OCI-LY7 (cell line): ENCODE results near the gene ZC3HAV1L. TPM values are rescaled to one million over a fixed set of nuclear protein-coding genes. Genes with fewer than 3 reads are reported as not detected.

Experiments used
- BruUV-seq: library from RNA; stranded (reverse); fragments of 400-500 nt; replicated peaks from 2 replicates; lab custom pipeline; 2021; lab: Mats Ljungman, UMichigan
- CTCF ChIA-PET: fragments of 300-600 bp; sonication (Branson Sonifier 250); formaldehyde crosslinking; loops from one replicate; lab custom pipeline; 2022; ENCODE audit warnings: antibody characterized with exemption; ENCODE audit not compliant: unreplicated experiment; lab: Charles Lee
- POLR2A ChIA-PET: fragments of 300-600 bp; sonication (Branson Sonifier 250); formaldehyde crosslinking; loops from one replicate; lab custom pipeline; 2022; ENCODE audit warnings: antibody characterized with exemption; lab: Charles Lee
- DNase-seq: peaks from one replicate; pipeline ENCODE4 v3.0.0-alpha.2; 2015; ENCODE audit warnings: low spot score
- H2AFZ ChIP-seq: fragments of 200-600 bp; sonication (generic), shearing (Covaris generic); 2 replicates; pipeline ENCODE4 v1.6.1; 2014; ENCODE audit warnings: mild to moderate bottlenecking, antibody characterized with exemption, low read length, moderate library complexity
- H3K27ac ChIP-seq: fragments of 200-600 bp; sonication (generic); 2 replicates; pipeline ENCODE4 v1.5.1; 2014; ENCODE audit warnings: mixed run types, low read depth, mild to moderate bottlenecking, moderate library complexity, low read length, inconsistent platforms; ENCODE audit not compliant: poor library complexity, severe bottlenecking
- H3K36me3 ChIP-seq: fragments of 200-600 bp; sonication (generic); 2 replicates; pipeline ENCODE4 v1.6.1; 2014; ENCODE audit warnings: mild to moderate bottlenecking, antibody characterized with exemption, low read length, moderate library complexity, mixed read lengths; ENCODE audit not compliant: insufficient read depth
- H3K4me1 ChIP-seq: fragments of 200-600 bp; sonication (generic); 2 replicates; pipeline ENCODE4 v1.5.1; 2014; ENCODE audit warnings: mild to moderate bottlenecking, low read length; ENCODE audit not compliant: insufficient read depth, poor library complexity, severe bottlenecking
- H3K4me2 ChIP-seq: fragments of 200-600 bp; sonication (generic); 2 replicates; pipeline ENCODE4 v1.6.1; 2014; ENCODE audit warnings: mild to moderate bottlenecking, low read length
- H3K4me3 ChIP-seq: fragments of 200-600 bp; sonication (generic); 2 replicates; pipeline ENCODE4 v1.5.1; 2014; ENCODE audit warnings: mild to moderate bottlenecking, low read depth, low read length; ENCODE audit not compliant: poor library complexity, severe bottlenecking
- H3K79me2 ChIP-seq: fragments of 200-600 bp; sonication (generic); 2 replicates; pipeline ENCODE4 v1.6.1; 2016; ENCODE audit warnings: low read depth, mild to moderate bottlenecking, low read length, moderate library complexity, mixed read lengths; ENCODE audit not compliant: insufficient read depth
- H3K9me2 ChIP-seq: fragments of 200-600 bp; sonication (generic); 2 replicates; pipeline ENCODE4 v1.6.1; 2016; ENCODE audit warnings: mild to moderate bottlenecking, low read length, mixed read lengths; ENCODE audit not compliant: insufficient read depth
- H3K9me3 ChIP-seq: fragments of 200-600 bp; sonication (generic); 2 replicates; pipeline ENCODE4 v1.6.1; 2014; ENCODE audit warnings: mild to moderate bottlenecking, mixed run types, low read length, mixed read lengths
- H4K20me1 ChIP-seq: fragments of 200-600 bp; sonication (generic); 2 replicates; pipeline ENCODE4 v1.6.1; 2014; ENCODE audit warnings: mild to moderate bottlenecking, antibody characterized with exemption, low read length, moderate library complexity, mixed read lengths; ENCODE audit not compliant: insufficient read depth
- CTCF ChIP-seq: fragments of 200-600 bp; sonication (generic); conservative IDR thresholded peaks from 2 replicates; pipeline ENCODE4 v1.5.1; 2014; ENCODE audit warnings: mild to moderate bottlenecking, antibody characterized with exemption, low read length, moderate library complexity, mixed read lengths
- EZH2phosphoT487 ChIP-seq: fragments of 200-600 bp; sonication (generic); IDR thresholded peaks from 2 replicates; pipeline ENCODE4 v1.6.1; 2018; ENCODE audit warnings: low read depth, borderline replicate concordance, mild to moderate bottlenecking, mixed run types, antibody characterized with exemption, low read length, moderate library complexity, mixed read lengths
- intact Hi-C: fragments of 100-400 bp; cut with micrococcal nuclease; formaldehyde crosslinking; loops from one replicate; pipeline ENCODE4 v1.10.0; 2022; ENCODE audit not compliant: unreplicated experiment
- total RNA-seq, 2 experiments: library from RNA; depleted of rRNA in 1 of 2; stranded (reverse); fragments of >200 nt in 1 of 2; shearing (Covaris generic) in 1 of 2; gene quantifications; 2 replicates each; pipeline ENCODE4 v1.2.3, GENCODE V29; 2014 to 2022

Gene ZC3HAV1L
- total RNA-seq, 2 experiments from 2014 or later, result not detected

GRCh38 chr7:138992052-138992531 is 43.8 kb downstream of the ZC3HAV1L start:
- Histone ChIP-seq H3K4me3 (no peak overlapping the region), H3K36me3 (no peaks in the 10 kb centered on the region), H3K27ac (no peak overlapping the region), H3K4me2 (no peak overlapping the region), H3K9me3 (peaks cover 7% of the 10 kb centered on the region; the same call in 1 of the 2 replicates), H3K4me1 (no peaks in the 10 kb centered on the region), H3K79me2 (no peaks in the 10 kb centered on the region), H4K20me1 (no peaks in the 10 kb centered on the region), H2AFZ (no peak overlapping the region), H3K9me2 (no peaks in the 10 kb centered on the region)
- ChIA-PET CTCF (no interaction called here), POLR2A (interaction anchor here (0.7 kb wide), 1 partner anchor 294 kb away, joined by 5 read pairs; no protein-coding TSS in a partner anchor)
- intact Hi-C loops, result no loop called here
- BruUV-seq, result no TSS peak
- TF ChIP-seq EZH2phosphoT487, result no peak
- no peak for TF ChIP-seq CTCF
- no peak for DNase-seq

- no peaks in the 10 kb centered on the region for H3K79me2 ChIP-seq
- no TSS peak for BruUV-seq
- H4K20me1 ChIP-seq, result no peaks in the 10 kb centered on the region
- ChIA-PET CTCF (no interaction called here), POLR2A (interaction anchor here (0.7 kb wide), 1 partner anchor 49 kb away, joined by 3 read pairs; no protein-coding TSS in a partner anchor)
- no peak overlapping the region for H3K4me2 ChIP-seq
- no peaks in the 10 kb centered on the region for H3K4me1 ChIP-seq
- no peak overlapping the region for H2AFZ ChIP-seq
- H3K36me3 ChIP-seq, result no peaks in the 10 kb centered on the region
- H3K27ac ChIP-seq, result no peak overlapping the region
- peaks cover 7% of the 10 kb centered on the region; the same call in 1 of the 2 replicates for H3K9me3 ChIP-seq
- TF ChIP-seq CTCF, result no peak
- no peak for TF ChIP-seq EZH2phosphoT487
- intact Hi-C loops, result no loop called here
- no peaks in the 10 kb centered on the region for H3K9me2 ChIP-seq
- no peak overlapping the region for H3K4me3 ChIP-seq
- no peak for DNase-seq
Measured at GRCh38 chr7:138987686-138988085, 48.2 kb downstream of the ZC3HAV1L start.

GRCh38 chr7:138982204-138982623 is 53.6 kb downstream of the ZC3HAV1L start:
- BruUV-seq, result no TSS peak
- ChIA-PET CTCF (no interaction called here), POLR2A (interaction anchor here (0.6 kb wide), 1 partner anchor 508 kb away, joined by 4 read pairs; no protein-coding TSS in a partner anchor)
- no peaks in the 10 kb centered on the region for H4K20me1 ChIP-seq
- no peak overlapping the region for H2AFZ ChIP-seq
- no peaks in the 10 kb centered on the region for H3K4me1 ChIP-seq
- TF ChIP-seq EZH2phosphoT487 (no peak), CTCF (no peak)
- no peaks in the 10 kb centered on the region for H3K36me3 ChIP-seq
- no peak overlapping the region; the same call in 1 of the 2 replicates for H3K4me2 ChIP-seq
- intact Hi-C loops, result no loop called here
- H3K79me2 ChIP-seq, result no peaks in the 10 kb centered on the region
- H3K9me3 ChIP-seq, result no peaks in the 10 kb centered on the region
- no peaks in the 10 kb centered on the region for H3K9me2 ChIP-seq
- H3K4me3 ChIP-seq, result no peak overlapping the region
- no peak for DNase-seq
- H3K27ac ChIP-seq, result no peak overlapping the region
